Suppressor macrophage treated with lipopolysaccharide for 4 hours (primary cell): Measurements from ENCODE around the gene CD81.

Experiments used
- DNase-seq: peaks from one replicate; pipeline ENCODE4 v3.0.0-alpha.2; 2020

The CD81 gene

GRCh38 chr11:2377511-2378443 lies 667 bp downstream of the CD81 start:
- peak; percentile 48 for DNase-seq

- DNase-seq = peak; percentile 15
These were observed 1.6 kb downstream of the CD81 start for GRCh38 chr11:2378527-2379210.

GRCh38 chr11:2379466-2380174 lies 2.5 kb downstream of the CD81 start:
- DNase-seq = no peak

GRCh38 chr11:2380396-2380795 lies 3.3 kb downstream of the CD81 start:
- no peak for DNase-seq

GRCh38 chr11:2380807-2381350 lies 3.8 kb downstream of the CD81 start:
- peak; percentile 96 for DNase-seq

- no peak for DNase-seq
These were observed 4.5 kb downstream of the CD81 start for GRCh38 chr11:2381494-2382128.

- DNase-seq = peak; percentile 21
These were observed 5.0 kb downstream of the CD81 start for GRCh38 chr11:2382129-2382517.

GRCh38 chr11:2382936-2383851 lies 6.1 kb downstream of the CD81 start:
- DNase-seq = peak; percentile 43

GRCh38 chr11:2383852-2384804 lies 7.0 kb downstream of the CD81 start:
- DNase-seq = no peak

- no peak for DNase-seq
These were observed 8.3 kb downstream of the CD81 start for GRCh38 chr11:2385156-2386151.

- no peak for DNase-seq
These were observed 9.5 kb downstream of the CD81 start for GRCh38 chr11:2386591-2386990.

- DNase-seq = no peak
These were observed 10.3 kb downstream of the CD81 start for GRCh38 chr11:2387266-2387987.

GRCh38 chr11:2388431-2389376 lies 11.6 kb downstream of the CD81 start:
- no peak for DNase-seq

GRCh38 chr11:2389377-2390026 lies 12.4 kb downstream of the CD81 start:
- no peak for DNase-seq

- no peak for DNase-seq
These were observed 13.1 kb downstream of the CD81 start for GRCh38 chr11:2390091-2390724.

- DNase-seq = no peak
These were observed 13.6 kb downstream of the CD81 start for GRCh38 chr11:2390725-2391151.
